Sigmoid colon (tissue), 3 donors: ENCODE measurements around the gene PCDH12.

Experiments
- CTCF ChIP-seq, 4 experiments: fragments of 450-650 bp in 3 of 4; fragments of 200-600 bp in 1 of 4; IDR thresholded peaks; one replicate each; pipeline ENCODE4 v1.5.1; 2016 to 2019; ENCODE audit warnings: antibody characterized with exemption in 4 of 4, mild to moderate bottlenecking in 3 of 4, moderate library complexity in 2 of 4
- POLR2A ChIP-seq, 2 donors: fragments of 450-650 bp; IDR thresholded peaks; one replicate each; pipeline ENCODE4 v1.6.1; 2016; ENCODE audit warnings: antibody characterized with exemption in 2 of 2, mild to moderate bottlenecking in 2 of 2, moderate library complexity in 2 of 2

- no peak for TF ChIP-seq CTCF (IDR thresholded peaks at IDR 0.05)
- TF ChIP-seq POLR2A (IDR thresholded peaks at IDR 0.05) = no peak
These were observed 13.9 kb downstream of the PCDH12 start for GRCh38 chr5:141944076-141944475.
